A549 (cell line): ENCODE measurements around the gene KRIT1. TPM values are rescaled to one million over a fixed set of nuclear protein-coding genes. Genes with fewer than 3 reads are reported as not detected.

Source experiments
- ATAC-seq, 2 experiments: fragments of 200-7000 bp in 1 of 2; fragments of >200 bp in 1 of 2; cut with Nextera tagmentation in 1 of 2; cut with Tn5 transposase in 1 of 2; 3 replicates each; pipeline versions ENCODE4 v1.8.0 to v1.9.1; 2018 to 2020; ENCODE audit warnings: mild to moderate bottlenecking in 1 of 2, moderate library complexity in 1 of 2
- CTCF ChIA-PET: fragments of 300-600 bp; sonication (Branson Sonifier 250); formaldehyde crosslinking; extraction: SDS; loops from one replicate; lab custom pipeline; 2021; ENCODE audit warnings: antibody characterized with exemption, inconsistent platforms; lab: Yijun Ruan, JAX
- POLR2A ChIA-PET: fragments of 350-600 bp; formaldehyde crosslinking; extraction: SDS; loops from one replicate; lab custom pipeline; 2021; ENCODE audit warnings: antibody characterized with exemption, inconsistent platforms; lab: Yijun Ruan, JAX
- DNase-seq, 2 experiments: peaks; one replicate each; pipeline versions ENCODE4 v3.0.0 to v3.0.0-alpha.2; 2011 to 2016; ENCODE audit warnings: low read depth in 1 of 2, low spot score in 1 of 2
- FAIRE-seq: peaks from 2 replicates; lab custom pipeline; 2011; peaks lifted over from hg19 to GRCh38; lab: Jason Lieb, UNC
- H3K27ac ChIP-seq, 2 experiments: fragments of >200 bp; sonication (Bioruptor Twin); formaldehyde crosslinking; 3 replicates each; pipeline ENCODE4 v1.5.1; 2016 to 2017
- H3K4me1 ChIP-seq: fragments of >200 bp; sonication (Bioruptor Twin); formaldehyde crosslinking; 3 replicates; pipeline ENCODE4 v1.6.1; 2016
- H3K4me2 ChIP-seq: fragments of >200 bp; sonication (Bioruptor Twin); formaldehyde crosslinking; 3 replicates; pipeline ENCODE4 v1.6.1; 2016
- H3K4me3 ChIP-seq: fragments of >200 bp; sonication (Bioruptor Twin); formaldehyde crosslinking; 3 replicates; pipeline ENCODE4 v1.5.1; 2016
- H3K9me3 ChIP-seq: fragments of >200 bp; sonication (Bioruptor Twin); formaldehyde crosslinking; 3 replicates; pipeline ENCODE4 v1.6.1; 2016
- ATOH8 ChIP-seq: fragments of 250-450 bp; sonication (Bioruptor Pico); IDR thresholded peaks from 2 replicates; pipeline ENCODE4 v1.5.0; 2020; ENCODE audit warnings: low read depth, mild to moderate bottlenecking, moderate library complexity
- BHLHE40 ChIP-seq: IDR thresholded peaks from 2 replicates; pipeline ENCODE4 v1.6.1; 2012; ENCODE audit warnings: low read depth, low read length, inconsistent platforms
- CHD2 ChIP-seq: fragments of 150-350 bp; IDR thresholded peaks from 2 replicates; pipeline ENCODE4 v1.6.1; 2014; ENCODE audit warnings: low read length; ENCODE audit not compliant: partially characterized antibody
- EP300 ChIP-seq, 2 experiments: fragments of >200 bp; sonication (Bioruptor Twin); formaldehyde crosslinking; IDR thresholded peaks; 2 replicates in 1 of 2; 3 replicates in 1 of 2; pipeline ENCODE4 v1.6.1; 2016 to 2017
- FOSL2 ChIP-seq, 2 experiments: fragments of 450-650 bp in 1 of 2; fragments of >200 bp in 1 of 2; sonication (Bioruptor Twin) in 1 of 2; formaldehyde crosslinking; IDR thresholded peaks; 2 replicates each; pipeline versions ENCODE4 v1.5.0 to v1.6.1; 2016 to 2020; ENCODE audit warnings: mild to moderate bottlenecking in 1 of 2, moderate library complexity in 1 of 2
- GATA3 ChIP-seq: IDR thresholded peaks from 2 replicates; pipeline ENCODE4 v1.6.1; 2012; ENCODE audit warnings: borderline replicate concordance
- HDAC2 ChIP-seq: fragments of 200-600 bp; sonication (generic); IDR thresholded peaks from 2 replicates; pipeline ENCODE4 v1.6.1; 2016
- JUNB ChIP-seq: fragments of >200 bp; sonication (Bioruptor Twin); formaldehyde crosslinking; IDR thresholded peaks from 2 replicates; pipeline ENCODE4 v1.6.1; 2016
- KDM1A ChIP-seq: fragments of 200-600 bp; sonication (generic); IDR thresholded peaks from 2 replicates; pipeline ENCODE4 v1.6.1; 2016; ENCODE audit warnings: low read depth, mild to moderate bottlenecking
- MAZ ChIP-seq: fragments of 150-350 bp; IDR thresholded peaks from 2 replicates; pipeline ENCODE4 v1.6.1; 2014; ENCODE audit warnings: antibody characterized with exemption, low read depth, low read length, borderline replicate concordance
- NFE2L2 ChIP-seq: fragments of 150-350 bp; conservative IDR thresholded peaks from 2 replicates; pipeline ENCODE4 v1.6.1; 2014; ENCODE audit warnings: low read length
- NPAS2 ChIP-seq: fragments of 250-450 bp; sonication (Bioruptor Pico); IDR thresholded peaks from 2 replicates; pipeline ENCODE4 v1.8.0; 2022; ENCODE audit warnings: mild to moderate bottlenecking, moderate library complexity, borderline replicate concordance
- PHF8 ChIP-seq: fragments of 200-600 bp; sonication (generic); IDR thresholded peaks from 2 replicates; pipeline ENCODE4 v1.6.1; 2016; ENCODE audit warnings: low read depth, mild to moderate bottlenecking, antibody characterized with exemption, moderate library complexity, borderline replicate concordance
- RAD21 ChIP-seq, 2 experiments: fragments of >200 bp in 1 of 2; sonication (Bioruptor Twin) in 1 of 2; formaldehyde crosslinking in 1 of 2; IDR thresholded peaks in 1 of 2; conservative IDR thresholded peaks in 1 of 2; 2 replicates in 1 of 2; 3 replicates in 1 of 2; pipeline ENCODE4 v1.6.1; 2012 to 2018; ENCODE audit warnings: inconsistent platforms in 1 of 2
- RCOR1 ChIP-seq: fragments of 150-350 bp; IDR thresholded peaks from 2 replicates; pipeline ENCODE4 v1.6.1; 2014; ENCODE audit warnings: antibody characterized with exemption, low read length, low read depth
- RFX5 ChIP-seq: fragments of 450-650 bp; IDR thresholded peaks from 2 replicates; pipeline ENCODE4 v1.7.1; 2014; ENCODE audit warnings: antibody characterized with exemption, mild to moderate bottlenecking, moderate library complexity
- RNF2 ChIP-seq: fragments of 200-600 bp; sonication (generic); IDR thresholded peaks from 2 replicates; pipeline ENCODE4 v1.6.1; 2016; ENCODE audit warnings: low read depth, mild to moderate bottlenecking, antibody characterized with exemption, moderate library complexity, borderline replicate concordance
- SREBF2 ChIP-seq: fragments of 450-650 bp; IDR thresholded peaks from 2 replicates; pipeline ENCODE4 v1.6.1; 2014; ENCODE audit warnings: mild to moderate bottlenecking, moderate library complexity
- TFCP2L1 ChIP-seq: fragments of 250-450 bp; sonication (Bioruptor Pico); IDR thresholded peaks from 2 replicates; pipeline ENCODE4 v1.5.0; 2021; ENCODE audit warnings: mild to moderate bottlenecking
- USF2 ChIP-seq: fragments of 450-650 bp; IDR thresholded peaks from 2 replicates; pipeline ENCODE4 v1.6.1; 2014; ENCODE audit warnings: antibody characterized with exemption
- ZNF302 ChIP-seq: fragments of 250-450 bp; sonication (Bioruptor Pico); IDR thresholded peaks from 2 replicates; pipeline ENCODE4 v1.9.0; 2021; ENCODE audit warnings: inconsistent platforms, mild to moderate bottlenecking, moderate library complexity
- WGBS: methylation state at CpG from one replicate; pipeline ENCODE4 v1.1.6; 2017; ENCODE audit errors: missing lambda C conversion rate; 5-methylcytosine and 5-hydroxymethylcytosine counted together
- polyA plus RNA-seq, 4 experiments: library from polyadenylated mRNA; depleted of rRNA in 3 of 4; stranded (reverse); fragments of >200 nt; fragmentation: RNase III in 1 of 4; extraction: RNeasy Plus Mini Kit Qiagen cat#74134 plus additional on column Dnase treatment in 1 of 4; gene quantifications; 2 replicates in 3 of 4; 3 replicates in 1 of 4; pipeline ENCODE4 v1.2.3, GENCODE V29; 2011 to 2017
- TF ChIP-seq, protein P1 (sequence below): fragments of 150-350 bp; IDR thresholded peaks from 2 replicates; pipeline ENCODE4 v1.6.1; 2014; ENCODE audit warnings: low read depth, mild to moderate bottlenecking, low read length

The KRIT1 gene
- polyA plus RNA-seq, 2 of the 4 experiments (the other 2 are of a cell fraction): 30.8 to 60.6 TPM

DNA sequence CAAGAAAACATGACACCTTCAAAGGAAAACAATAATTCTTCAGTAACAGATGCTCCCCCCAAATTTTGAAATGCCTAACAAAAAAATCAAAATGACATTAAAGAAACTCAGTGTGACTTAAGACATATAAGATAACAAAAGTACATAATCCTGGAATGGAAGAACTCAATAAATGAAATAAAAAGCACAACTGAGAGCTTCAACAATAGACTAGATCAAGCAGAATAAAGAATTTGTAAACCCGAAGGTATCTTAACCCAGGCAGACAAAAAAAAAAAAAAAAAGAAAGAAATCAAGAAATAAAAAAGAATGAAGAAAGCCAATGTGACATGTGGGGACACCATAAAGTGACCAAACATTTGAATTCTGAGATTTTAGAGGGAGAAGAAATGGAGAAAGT is 39.0 kb downstream of the KRIT1 start:
- H3K4me3 ChIP-seq: no peak overlapping the region
- H3K27ac ChIP-seq: no peak overlapping the region
- ChIA-PET POLR2A (no interaction called here), CTCF (no interaction called here)
- no peak for TF ChIP-seq NPAS2
- TF ChIP-seq PHF8: no peak
- TF ChIP-seq FOSL2 (IDR thresholded peaks at IDR 0.05): no peak
- no peak for TF ChIP-seq FOSL2 (CRISPR knock-in tag; IDR thresholded peaks at IDR 0.05)
- TF ChIP-seq BHLHE40: no peak
- no peak for TF ChIP-seq SREBF2
- TF ChIP-seq KDM1A: no peak
- TF ChIP-seq USF2: no peak
- TF ChIP-seq RCOR1: no peak
- FAIRE-seq: no peak
- no peak for ATAC-seq
- WGBS: 88% methylated on average over 1 of the region's 1 CpG
- H3K9me3 ChIP-seq: 0 out of 3 replicates have a peak, but pooled peaks cover 3% of the 10 kb centered on the region
- no peaks in the 10 kb centered on the region for H3K4me1 ChIP-seq
- DNase-seq: no peak
- no peak overlapping the region for H3K4me2 ChIP-seq

DNA sequence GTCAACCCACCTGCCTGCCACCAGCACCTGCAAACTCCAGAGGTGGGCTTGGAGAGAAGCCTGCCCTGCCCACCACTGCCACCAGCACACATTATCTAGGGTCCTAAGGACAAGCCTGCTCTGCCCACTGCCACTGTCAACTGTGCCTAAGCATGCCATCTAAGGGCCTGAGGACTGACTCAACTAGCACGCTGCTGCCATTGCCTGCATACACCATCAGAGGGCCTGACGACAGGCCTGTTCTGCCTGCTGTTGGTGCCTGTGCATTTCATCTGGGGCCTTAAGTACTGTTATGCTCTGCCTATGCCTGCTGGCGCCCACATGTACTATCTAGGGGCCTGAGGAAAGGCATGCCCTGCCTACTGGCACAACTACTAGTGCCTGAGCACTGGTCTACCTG is 39.7 kb downstream of the KRIT1 start:
- FAIRE-seq (no peak), ATAC-seq (no peak), DNase-seq (no peak)
- TF ChIP-seq TFCP2L1 (CRISPR knock-in tag) (no peak), CHD2 (no peak), RAD21 (conservative IDR thresholded peaks at IDR 0.05 in 1 of 2, IDR thresholded peaks at IDR 0.05 in 1 of 2) (no peak), JUNB (no peak), BHLHE40 (no peak), EP300 (IDR thresholded peaks at IDR 0.05) (no peak), HDAC2 (no peak), ATOH8 (CRISPR knock-in tag) (no peak), USF2 (no peak), KDM1A (no peak), FOSL2 (IDR thresholded peaks at IDR 0.05) (no peak), FOSL2 (CRISPR knock-in tag; IDR thresholded peaks at IDR 0.05) (no peak), RNF2 (no peak), GATA3 (no peak), MAZ (no peak)
- CTCF ChIA-PET: interaction anchor here (0.9 kb wide), 1 partner anchor 325 kb away, joined by 4 read pairs; no protein-coding TSS in a partner anchor
- no peak overlapping the region for H3K4me3 ChIP-seq
- H3K27ac ChIP-seq: no peak overlapping the region
- H3K4me1 ChIP-seq: no peaks in the 10 kb centered on the region
- no peak overlapping the region for H3K4me2 ChIP-seq
- 92% methylated on average over 3 of the region's 3 CpGs for WGBS
- POLR2A ChIA-PET: no interaction called here
- 0 out of 3 replicates have a peak, but pooled peaks cover 3% of the 10 kb centered on the region for H3K9me3 ChIP-seq

DNA sequence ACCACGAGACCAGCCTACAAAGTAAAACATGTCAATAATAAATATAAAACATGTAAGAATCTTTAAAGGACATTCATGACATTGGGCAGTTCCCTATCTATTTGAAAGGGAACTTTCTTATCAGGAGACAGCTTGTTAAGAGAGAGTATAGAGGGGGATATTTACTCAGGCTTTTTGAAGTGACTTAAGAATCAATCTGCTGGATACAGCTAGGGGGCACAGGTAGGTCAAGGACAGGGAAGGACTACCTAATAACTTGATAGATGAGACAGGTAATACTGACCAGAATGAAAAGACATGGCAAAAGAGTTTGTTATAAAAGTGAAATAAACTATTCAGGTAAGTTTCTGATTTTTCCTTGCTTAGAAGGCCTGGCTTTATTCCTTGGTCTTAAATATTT is 44.9 kb downstream of the KRIT1 start:
- Histone ChIP-seq H3K4me2 (no peak overlapping the region), H3K27ac (no peak overlapping the region), H3K4me1 (no peaks in the 10 kb centered on the region), H3K9me3 (no peaks in the 10 kb centered on the region), H3K4me3 (no peak overlapping the region)
- DNase-seq (no peak), ATAC-seq (no peak), FAIRE-seq (no peak)
- POLR2A ChIA-PET: no interaction called here
- 91% methylated on average over 1 of the region's 1 CpG for WGBS
- TF ChIP-seq RFX5 (no peak), PHF8 (no peak), ZNF302 (CRISPR knock-in tag) (no peak), NFE2L2 (no peak)
- TF ChIP-seq, protein P1, sequence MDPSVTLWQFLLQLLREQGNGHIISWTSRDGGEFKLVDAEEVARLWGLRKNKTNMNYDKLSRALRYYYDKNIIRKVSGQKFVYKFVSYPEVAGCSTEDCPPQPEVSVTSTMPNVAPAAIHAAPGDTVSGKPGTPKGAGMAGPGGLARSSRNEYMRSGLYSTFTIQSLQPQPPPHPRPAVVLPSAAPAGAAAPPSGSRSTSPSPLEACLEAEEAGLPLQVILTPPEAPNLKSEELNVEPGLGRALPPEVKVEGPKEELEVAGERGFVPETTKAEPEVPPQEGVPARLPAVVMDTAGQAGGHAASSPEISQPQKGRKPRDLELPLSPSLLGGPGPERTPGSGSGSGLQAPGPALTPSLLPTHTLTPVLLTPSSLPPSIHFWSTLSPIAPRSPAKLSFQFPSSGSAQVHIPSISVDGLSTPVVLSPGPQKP: no peak
- CTCF ChIA-PET: no interaction called here
